DMS53 (cell line): ENCODE measurements around the gene COL18A1.
A peak's percentile ranks its signal among the peaks of the same experiment; 100 is the strongest.

Source experiments
- DNase-seq: peaks from one replicate; lab custom pipeline; 2025; lab: John Stamatoyannopoulos, UW

The COL18A1 gene

GRCh38 chr21:45547545-45547900 is 142.6 kb downstream of the COL18A1 start:
- DNase-seq, result no peak

GRCh38 chr21:45548711-45549491 is 143.9 kb downstream of the COL18A1 start:
- no peak for DNase-seq

- DNase-seq, result no peak
These were observed 144.9 kb downstream of the COL18A1 start for GRCh38 chr21:45549626-45550463.

- no peak for DNase-seq
These were observed 145.7 kb downstream of the COL18A1 start for GRCh38 chr21:45550522-45551210.

- DNase-seq, result peak; percentile 70
These were observed 146.4 kb downstream of the COL18A1 start for GRCh38 chr21:45551316-45551715.

- no peak for DNase-seq
These were observed 147.1 kb downstream of the COL18A1 start for GRCh38 chr21:45551783-45552695.

GRCh38 chr21:45552696-45553391 is 147.9 kb downstream of the COL18A1 start:
- no peak for DNase-seq

- peak; percentile 79 for DNase-seq
These were observed 149.7 kb downstream of the COL18A1 start for GRCh38 chr21:45554477-45555175.

GRCh38 chr21:45555251-45555556 is 150.2 kb downstream of the COL18A1 start:
- no peak for DNase-seq

- DNase-seq, result peak; percentile 94
These were observed 150.8 kb downstream of the COL18A1 start for GRCh38 chr21:45555557-45556301.

GRCh38 chr21:45556302-45556644 is 151.3 kb downstream of the COL18A1 start:
- DNase-seq, result no peak

GRCh38 chr21:45556645-45557615 is 152.0 kb downstream of the COL18A1 start:
- DNase-seq, result no peak

GRCh38 chr21:45557616-45558043 is 152.7 kb downstream of the COL18A1 start:
- no peak for DNase-seq

GRCh38 chr21:45558044-45558721 is 153.2 kb downstream of the COL18A1 start:
- DNase-seq, result no peak

GRCh38 chr21:45559216-45560105 is 154.5 kb downstream of the COL18A1 start:
- DNase-seq, result no peak

GRCh38 chr21:45560106-45561021 is 155.4 kb downstream of the COL18A1 start:
- no peak for DNase-seq
